Activated CD4-positive, alpha-beta T cell treated with anti-CD3 and anti-CD28 coated beads, Interleukin-2, amount 50 U/mL, for 48 hours (primary cell): Measurements from ENCODE around the gene DAAM1.

Experiments used
- DNase-seq, 2 experiments: peaks; one replicate each; pipeline ENCODE4 v3.0.0-alpha.2; 2020

DAAM1 gene

DNA sequence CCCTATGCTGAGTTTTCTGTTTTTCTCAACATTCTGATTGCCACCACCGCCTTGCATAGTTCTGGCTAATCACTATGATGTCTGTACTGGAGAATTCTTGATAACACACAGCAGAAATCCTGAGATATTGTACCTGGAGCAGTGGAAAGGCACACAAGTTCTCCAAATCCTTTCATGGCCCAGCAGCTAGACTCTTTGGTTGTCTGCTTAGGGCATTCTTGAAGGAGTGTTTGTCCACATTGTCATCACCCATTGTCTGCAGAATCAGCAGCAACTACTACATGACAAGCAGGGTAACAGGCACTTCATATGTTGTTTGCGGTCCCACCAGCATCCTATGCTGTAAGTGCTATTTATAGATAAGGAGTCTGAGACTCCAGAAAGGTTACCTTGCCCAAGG, 128.9 kb downstream of the DAAM1 start:
- no peak for DNase-seq

DNA sequence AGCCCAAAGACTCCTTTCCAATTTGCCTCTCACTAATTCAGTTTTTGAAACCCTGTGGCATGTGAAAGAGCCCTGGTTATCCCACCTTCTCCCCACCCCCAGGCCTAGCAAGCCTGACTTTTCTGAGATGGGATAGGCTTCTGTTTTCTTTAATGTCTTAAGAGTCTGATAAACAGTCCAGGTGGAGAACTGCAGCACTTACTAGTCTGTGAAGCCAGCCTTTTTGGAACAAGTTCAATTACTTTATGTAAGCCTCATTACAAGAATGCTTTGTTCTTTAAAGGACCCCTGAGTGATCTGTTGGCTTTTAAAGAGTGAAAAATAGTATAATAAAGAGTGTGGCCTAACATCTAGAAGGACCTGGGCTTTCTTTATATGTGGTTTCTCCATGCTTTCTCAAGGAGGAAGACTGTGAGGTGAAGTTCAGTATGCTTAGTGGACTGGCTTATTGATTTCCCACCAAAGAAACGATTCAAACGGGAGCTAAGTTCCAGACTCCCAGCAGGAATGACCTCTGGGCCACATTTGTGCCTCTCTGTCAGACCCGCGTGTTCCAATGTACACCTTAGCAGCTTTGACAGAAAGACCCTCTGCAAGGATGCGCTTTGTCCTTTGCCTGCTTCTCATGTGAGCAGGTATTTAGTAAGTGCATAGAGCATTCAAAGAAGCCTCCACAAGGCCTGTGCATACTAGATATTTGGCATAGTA, 129.5 kb downstream of the DAAM1 start:
- no peak for DNase-seq

DNA sequence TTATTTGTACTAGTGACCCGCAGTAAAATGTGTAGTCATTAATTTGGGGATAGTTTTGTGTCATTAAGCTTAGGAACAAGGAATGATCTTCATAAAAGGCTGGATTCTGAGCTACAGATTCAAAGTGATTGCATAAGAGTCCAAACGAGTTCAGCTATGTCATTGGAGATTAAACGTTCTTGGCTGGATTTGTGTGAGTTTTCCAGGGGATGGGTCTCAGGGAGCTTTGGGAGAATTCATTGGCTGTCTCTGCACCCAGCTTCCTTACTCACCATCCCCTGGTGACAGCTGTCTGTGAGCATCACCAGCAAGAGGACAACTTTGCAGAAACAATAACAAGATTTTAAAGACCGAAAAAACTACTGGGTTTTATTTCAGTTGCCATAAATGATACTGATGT, 130.4 kb downstream of the DAAM1 start:
- no peak for DNase-seq

DNA sequence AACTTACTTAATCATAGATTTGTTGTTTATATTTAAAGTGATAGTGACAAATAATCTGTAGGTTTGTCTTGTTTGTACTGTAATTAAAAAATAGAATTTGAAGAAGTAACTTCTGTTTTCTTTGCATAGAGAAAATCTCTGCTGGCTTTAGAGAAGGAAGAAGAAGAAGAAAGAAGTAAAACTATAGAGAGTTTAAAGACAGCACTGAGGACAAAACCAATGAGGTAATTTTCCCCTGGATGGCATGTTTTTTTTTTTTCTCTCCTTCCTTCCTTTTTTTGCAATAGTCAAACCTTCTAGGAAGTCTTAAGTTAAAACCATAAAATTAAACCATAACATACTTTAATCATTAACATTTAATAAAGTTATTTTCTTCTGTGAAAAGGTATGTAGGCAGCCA, 131.9 kb downstream of the DAAM1 start:
- no peak for DNase-seq

DNA sequence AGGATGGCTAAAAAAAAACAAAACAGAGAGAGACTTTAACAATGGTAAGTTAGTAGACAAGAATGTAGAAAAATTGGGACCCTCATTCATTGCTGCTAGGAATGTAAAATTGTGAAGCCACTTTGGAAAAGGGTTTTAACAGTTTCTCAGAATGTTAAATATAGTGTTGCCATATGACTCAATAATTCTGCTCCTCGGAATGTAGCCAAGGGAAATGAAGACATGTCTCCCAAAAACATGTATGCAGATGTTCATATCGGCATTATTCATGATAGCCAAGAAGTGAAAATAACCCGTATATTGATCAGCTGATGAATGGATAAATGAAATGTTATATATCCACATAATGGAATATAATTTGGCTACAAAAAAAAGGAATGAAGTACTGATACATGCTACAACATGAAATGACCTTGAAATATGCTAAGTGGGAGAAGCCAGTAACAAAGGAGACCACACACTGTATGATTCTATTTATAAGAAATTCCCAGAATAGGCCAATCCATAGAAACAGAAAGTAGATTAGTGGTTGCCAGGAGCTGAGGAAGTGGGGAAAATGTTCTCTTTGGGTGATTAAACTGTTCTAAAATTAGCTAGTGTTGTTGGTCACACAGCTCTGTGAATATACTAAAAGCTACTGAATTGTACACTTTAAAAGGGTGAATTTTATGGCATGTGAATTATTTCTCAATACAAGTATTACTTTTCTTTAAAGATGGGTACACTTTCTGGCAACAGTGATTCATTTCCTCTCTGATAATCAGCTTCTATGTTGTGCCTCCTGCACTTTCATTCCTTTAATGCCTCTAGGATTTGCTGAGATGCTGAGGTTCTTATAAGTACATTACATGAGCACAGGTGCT, 132.5 kb downstream of the DAAM1 start:
- no peak for DNase-seq

DNA sequence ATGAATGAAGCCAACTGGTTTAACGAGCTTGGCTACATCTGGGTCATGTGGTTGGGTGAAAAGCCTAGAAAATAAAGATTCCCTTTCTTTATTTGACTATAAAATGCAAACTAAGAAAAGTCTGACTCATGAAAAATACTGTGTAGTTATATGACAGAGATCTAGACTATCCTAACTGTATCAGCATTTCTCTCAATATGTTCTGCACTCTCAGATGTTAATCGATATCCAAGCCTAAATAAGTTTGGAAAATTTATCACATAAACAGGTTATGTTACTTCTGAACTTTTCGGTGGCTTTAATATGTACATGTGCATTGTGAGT, 133.1 kb downstream of the DAAM1 start:
- no peak for DNase-seq

DNA sequence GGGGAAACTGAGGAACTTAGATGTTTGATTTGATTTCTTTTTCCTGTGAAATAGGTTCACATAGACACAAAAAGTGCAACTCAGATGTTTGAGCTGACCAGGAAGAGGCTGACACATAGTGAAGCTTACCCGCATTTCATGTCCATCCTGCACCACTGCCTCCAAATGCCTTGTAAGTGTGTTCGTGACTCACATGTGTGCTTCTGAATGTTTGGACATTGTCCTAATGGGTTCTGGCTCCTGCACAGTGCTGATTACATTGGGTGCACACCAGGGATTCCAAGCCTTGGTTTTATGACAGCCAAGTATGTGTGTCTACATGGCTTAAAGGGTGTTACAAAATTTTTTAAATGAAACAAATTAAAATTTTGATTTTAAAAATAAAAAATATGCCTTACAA, 137.4 kb downstream of the DAAM1 start:
- no peak for DNase-seq

DNA sequence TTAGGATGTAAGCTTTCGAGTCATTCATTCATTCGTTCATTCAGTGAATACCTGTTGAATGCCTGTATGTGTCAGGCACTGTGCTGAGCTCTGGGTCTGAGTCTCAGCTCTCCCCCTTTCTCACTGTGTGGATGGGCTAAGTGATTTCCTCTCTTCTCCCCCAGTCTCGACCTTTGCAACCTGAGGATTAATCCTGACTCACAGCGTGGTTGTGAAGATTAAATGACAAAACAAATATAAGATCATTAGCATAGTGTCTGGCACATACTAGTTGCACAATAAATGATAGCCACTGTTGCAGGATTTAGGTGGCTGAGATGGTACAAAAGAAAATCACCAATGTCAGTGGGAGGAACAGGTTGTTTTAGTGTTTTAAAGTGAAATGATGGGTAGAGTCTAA, 140.0 kb downstream of the DAAM1 start:
- DNase-seq = no peak

DNA sequence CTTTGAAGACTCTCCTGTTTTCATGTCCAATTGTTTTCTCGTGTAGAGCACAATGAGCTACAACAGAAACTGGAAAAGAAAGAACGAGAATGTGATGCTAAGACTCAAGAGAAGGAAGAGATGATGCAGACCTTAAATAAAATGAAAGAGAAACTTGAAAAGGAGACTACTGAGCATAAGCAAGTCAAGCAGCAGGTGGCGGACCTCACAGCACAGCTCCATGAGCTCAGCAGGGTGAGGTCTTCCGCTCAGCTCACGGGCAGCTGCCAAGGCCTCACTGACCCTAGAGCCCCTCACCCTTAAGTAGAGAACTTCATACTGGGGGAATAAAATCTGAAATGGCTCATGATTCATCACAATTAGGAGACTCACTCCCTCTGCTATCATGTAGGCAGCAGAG, 142.0 kb downstream of the DAAM1 start:
- DNase-seq = no peak

DNA sequence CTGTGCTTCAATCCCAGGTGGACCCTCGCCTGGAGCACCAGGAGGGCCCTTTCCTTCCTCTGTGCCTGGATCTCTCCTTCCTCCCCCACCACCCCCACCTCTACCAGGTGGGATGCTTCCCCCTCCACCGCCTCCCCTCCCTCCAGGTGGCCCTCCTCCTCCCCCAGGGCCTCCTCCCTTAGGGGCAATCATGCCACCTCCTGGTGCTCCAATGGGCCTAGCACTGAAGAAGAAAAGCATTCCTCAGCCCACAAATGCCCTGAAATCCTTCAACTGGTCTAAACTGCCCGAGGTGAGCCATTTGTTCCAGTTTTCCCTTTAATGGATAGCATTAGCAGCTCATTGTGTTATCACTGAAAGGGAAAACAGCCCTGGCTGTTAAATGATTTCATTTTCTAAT, 142.8 kb downstream of the DAAM1 start:
- no peak for DNase-seq

DNA sequence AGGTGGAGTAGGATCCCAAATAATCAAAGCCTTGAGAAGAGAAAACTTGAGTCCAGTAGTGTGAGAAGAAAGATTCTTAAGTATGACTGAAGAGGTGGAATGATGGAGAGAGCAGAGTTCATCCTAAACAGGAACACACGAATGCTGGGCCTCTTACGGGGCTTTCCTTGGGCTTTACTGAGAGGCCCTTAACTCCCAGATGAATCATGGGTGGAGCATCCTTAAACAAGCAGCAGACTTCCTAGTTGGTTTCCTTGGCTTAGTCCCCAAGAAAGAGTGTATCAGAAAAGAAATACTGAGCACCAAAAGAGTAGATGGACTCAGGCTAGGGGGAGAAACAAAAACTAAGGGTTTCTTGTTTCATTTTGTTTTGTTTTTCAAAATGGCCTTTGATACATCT, 144.3 kb downstream of the DAAM1 start:
- DNase-seq = no peak

DNA sequence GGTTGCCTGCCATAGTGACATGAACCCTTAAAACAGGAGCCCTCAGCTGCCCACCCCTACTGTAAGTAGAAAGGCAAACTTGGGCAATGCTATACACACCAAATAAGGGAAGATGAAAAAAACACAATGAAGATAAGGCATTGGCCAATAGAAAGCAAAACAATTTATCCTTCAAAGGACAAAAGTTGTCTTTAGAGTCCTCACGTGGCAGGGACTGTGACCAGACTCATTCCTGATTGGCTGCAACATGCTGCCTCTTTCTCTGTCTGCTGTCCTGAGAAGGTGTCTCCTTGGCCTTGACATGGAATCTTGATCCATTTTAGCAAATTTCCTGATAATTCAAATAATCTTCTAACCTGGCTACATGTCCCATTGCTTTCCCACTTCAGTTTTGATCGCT, 144.8 kb downstream of the DAAM1 start:
- DNase-seq = no peak

DNA sequence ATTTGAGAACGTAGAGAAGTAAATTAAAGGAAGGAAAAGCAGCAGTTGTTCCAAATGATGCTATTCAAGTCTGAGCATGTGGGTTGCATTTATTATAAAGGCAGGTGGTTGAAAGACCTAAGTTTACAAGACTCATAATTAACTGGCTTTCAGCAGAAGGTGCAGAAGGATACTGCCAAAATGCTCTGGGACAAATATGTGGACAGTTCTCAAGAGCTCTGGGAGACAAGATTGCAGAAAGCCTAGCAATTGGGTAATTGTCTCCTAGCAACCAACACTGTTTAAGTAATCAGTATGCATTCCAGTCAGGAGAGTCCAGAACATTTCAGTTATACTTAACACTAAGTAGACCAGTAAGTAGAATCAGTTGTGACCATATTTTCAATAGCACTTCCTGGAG, 145.2 kb downstream of the DAAM1 start:
- no peak for DNase-seq

DNA sequence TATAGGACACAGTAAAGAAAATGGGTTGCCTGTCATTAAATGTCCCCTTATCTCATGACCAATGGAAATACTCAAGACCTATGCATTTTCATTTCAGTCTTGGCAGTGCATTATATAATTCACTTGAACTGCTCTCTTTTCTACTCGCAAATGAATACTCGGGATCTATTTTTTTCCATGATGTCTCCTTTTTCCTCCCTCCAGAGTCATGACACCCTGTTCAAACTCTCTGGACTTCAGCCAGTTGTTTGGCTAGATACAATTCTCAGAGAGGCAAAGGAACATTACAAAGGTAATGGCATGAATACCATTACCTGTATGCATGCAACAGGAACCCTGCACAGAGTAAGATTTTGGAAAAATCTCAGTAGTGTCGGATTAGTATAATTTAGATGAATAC, 145.8 kb downstream of the DAAM1 start:
- no peak for DNase-seq

DNA sequence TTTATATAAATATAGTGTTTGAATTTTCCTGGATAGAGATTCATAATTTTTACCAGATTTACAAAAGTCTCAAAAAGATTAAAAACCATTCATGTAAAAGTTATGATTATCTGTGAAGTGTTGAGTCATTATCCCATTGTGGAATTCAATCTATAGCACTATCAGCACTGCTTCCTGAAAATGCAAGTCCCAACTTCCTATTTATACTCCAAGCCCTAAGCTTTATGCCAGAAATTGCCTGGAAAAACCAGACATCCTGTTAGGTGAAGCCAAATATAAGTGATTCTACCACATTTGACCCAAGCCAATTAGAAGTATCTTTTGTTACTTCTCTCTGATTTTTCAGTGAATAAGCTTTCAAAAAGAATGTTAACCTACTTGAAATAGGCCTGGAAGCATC, 147.6 kb downstream of the DAAM1 start:
- DNase-seq = no peak

DNA sequence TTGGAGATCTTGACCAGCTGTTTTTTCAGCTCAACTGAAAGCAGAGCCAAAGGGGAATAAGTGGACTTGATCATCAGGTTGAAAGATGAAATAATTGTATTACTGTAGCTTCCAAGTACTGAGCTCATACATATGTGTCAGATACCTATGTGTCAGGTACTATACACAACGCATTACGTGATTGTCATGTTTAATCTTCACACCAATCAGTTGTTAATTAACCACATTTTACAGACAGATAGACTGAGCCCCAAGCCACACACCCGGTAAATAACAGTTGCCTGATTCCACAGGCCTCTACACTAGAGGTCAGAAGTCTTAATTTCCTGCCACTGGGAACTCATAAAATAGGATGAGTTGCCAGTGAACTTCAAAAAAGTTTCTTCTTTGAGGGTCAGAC, 148.2 kb downstream of the DAAM1 start:
- DNase-seq = no peak

DNA sequence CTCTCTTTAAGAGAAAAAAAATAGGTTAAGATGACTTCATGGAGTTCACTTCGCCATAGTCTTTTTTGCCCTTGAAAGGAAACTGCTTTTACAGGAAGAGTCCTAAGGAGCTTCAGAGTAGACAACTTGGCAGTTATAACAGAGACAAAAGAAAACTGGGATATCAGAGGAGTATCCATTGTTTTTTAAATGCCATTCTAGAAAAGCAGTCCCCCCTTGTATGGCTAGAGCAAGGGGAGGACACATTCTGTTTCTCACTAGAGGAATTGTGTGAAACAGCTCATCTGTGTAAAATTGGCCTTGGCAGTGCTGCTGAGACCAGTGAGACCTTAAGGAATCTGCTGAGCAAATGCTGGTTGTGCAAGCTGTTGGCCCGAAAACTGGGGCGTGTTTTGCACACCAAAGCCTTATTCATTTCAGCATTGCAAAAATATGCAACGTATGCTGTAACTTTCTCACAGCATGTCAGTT, 148.7 kb downstream of the DAAM1 start:
- DNase-seq = no peak

DNA sequence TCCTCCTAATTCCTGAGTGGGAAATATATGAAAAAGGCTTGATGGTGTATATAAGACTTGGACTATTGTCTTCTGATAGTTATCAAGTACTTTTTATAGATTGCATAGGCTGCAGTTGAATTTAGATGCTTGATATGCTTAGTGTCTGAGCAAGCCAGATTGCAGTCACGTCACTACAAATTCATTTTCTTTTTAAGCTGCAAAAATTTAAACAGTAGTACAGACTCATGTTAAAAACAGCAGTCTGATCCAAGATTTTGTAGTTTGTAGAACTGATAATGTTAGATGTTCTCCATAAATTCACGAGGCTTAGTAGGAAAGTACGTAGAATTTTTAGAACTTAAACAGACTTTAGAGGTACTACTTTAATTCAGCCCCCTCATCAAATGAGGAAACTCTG, 150.3 kb downstream of the DAAM1 start:
- DNase-seq = no peak

DNA sequence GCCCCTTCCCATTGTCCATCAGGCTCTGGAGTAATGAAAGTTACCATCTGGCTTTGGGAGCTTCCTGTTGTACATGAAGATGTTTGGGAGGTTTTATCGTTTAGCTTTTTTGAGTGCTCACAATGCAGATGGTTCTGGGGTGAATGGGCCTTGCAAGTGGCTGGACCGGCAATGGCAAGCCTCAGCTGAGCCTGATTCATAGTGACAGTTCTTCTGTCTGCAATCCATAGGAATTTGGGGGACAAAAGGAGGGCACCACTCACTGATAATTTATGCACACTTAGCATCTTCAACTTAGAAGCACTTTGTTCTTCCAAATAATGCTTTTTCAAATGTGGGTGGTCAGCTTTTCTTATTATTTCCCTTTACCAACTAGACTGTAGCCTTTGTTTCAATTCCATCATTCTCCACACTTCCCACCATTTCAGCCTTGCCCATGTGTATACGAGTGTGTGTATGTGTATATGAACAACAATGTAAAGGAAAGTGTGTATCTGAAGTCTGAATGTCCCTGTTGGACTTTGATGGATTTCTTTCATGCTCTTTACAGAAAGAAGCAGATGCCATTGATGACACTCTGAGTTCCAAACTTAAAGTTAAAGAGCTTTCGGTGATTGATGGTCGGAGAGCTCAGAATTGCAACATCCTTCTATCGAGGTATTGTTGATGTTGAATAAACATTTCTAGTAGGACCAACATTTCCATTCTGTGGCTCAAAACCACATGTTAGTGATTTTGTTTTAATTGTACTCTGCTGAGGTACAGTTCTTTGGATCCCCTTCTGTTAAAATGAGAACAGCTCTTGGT, 151.3 kb downstream of the DAAM1 start:
- DNase-seq = no peak

DNA sequence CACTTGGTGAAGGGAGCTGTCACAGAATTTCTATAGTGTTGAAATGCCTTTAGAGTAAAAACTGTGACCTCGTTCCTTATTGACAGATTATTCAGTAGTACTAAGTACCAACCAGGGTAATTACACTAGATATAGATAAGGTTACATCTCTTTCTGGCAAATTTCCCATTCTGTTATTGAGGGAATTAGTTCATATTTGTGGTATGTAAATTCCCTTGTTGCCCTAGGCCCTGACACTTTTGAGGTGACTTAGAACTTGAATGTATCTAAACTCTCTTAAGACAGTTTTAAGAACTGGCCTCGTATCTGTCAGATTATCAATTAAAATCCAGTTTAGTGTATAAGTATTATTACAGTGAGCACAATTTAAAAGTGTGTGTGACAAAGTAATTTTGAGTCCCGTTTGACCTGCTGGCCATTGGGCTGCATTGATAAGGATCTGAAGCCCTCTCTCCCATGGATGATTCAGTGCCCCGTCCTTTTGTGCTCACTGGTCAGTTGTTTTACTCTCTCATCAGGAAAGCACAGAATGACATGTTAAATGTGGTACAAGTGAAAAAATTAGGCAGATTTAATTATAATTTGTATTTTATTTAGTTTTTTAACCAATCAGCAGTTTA, 153.5 kb downstream of the DAAM1 start:
- no peak for DNase-seq

DNA sequence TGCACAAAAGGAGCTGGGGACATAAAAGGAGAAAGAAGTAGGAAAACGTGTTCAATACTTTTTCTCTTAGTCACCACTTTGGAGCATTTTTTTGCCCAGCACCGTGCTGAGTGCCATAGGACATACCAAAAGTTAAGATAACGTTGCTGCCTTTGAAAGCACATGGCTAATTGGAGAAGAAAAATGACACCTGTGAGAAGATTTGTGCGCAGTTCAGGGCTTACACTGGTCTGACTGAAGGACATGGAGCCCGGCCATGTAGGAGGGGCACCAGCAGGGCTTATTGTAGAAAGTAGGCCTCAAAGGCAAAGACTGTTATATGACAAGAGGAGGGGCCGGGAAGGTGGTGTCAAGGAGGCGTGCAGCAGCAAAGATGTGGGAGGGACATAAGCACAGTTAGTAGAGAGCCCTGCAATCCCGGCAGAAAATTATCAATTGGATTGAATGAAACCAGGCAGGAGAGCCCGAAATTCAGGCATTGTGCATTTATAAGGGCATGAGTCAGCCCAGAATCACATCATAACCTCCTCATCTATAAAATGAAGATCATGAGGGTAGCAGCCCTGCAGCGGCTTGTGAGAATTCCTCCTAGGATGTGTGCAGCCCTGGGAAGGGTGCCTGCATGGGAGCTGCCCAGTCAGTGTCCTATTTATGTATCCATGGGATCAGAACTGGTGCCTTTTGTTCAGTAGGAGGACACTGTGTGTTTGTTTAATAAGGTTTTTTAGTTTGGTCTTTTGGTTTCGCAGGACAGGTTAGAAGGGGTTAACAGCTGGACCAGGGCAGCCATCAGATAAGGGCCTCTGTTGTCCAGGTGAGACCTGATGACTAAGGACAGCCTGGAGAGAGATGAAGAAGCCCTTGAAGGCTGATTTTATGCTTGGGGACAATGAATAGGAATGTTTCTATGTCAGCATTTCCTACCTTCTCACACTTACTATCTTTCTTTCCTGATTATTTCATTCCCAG, 154.3 kb downstream of the DAAM1 start:
- no peak for DNase-seq

DNA sequence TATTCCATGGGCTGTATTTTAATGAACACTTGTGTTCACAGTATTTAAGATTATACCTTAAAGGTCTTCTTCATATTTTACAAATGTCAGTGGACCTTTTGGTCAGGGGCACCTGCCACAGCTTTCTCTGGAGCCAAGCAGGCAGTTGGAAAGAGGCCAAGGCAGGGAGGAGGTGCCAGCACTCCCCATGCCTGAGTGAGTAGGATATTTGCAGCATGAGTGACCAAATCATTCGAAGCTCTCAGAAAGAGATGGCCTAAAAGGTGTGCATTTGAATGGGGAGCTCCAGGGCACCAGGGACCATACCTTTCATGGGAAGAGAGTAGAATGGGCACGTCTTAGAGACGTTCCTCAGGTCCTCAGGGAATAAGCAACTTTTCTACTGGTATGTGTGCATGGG, 155.1 kb downstream of the DAAM1 start:
- no peak for DNase-seq
